ENCODE measurements around the gene COL9A3. TPM values are rescaled to one million over a fixed set of nuclear protein-coding genes. Genes with fewer than 3 reads are reported as not detected.
A peak's percentile ranks its signal among the peaks of the same experiment; 100 is the strongest.
"Not testable (repeated sequence)": the region's sequence is repeated elsewhere in the genome, so short reads cannot be mapped to it uniquely, and the experiment has no call there.

The COL9A3 gene
- total and polyA plus RNA-seq, 12 donors: 0.45 to 15.2 (median 2.3) TPM

DNA sequence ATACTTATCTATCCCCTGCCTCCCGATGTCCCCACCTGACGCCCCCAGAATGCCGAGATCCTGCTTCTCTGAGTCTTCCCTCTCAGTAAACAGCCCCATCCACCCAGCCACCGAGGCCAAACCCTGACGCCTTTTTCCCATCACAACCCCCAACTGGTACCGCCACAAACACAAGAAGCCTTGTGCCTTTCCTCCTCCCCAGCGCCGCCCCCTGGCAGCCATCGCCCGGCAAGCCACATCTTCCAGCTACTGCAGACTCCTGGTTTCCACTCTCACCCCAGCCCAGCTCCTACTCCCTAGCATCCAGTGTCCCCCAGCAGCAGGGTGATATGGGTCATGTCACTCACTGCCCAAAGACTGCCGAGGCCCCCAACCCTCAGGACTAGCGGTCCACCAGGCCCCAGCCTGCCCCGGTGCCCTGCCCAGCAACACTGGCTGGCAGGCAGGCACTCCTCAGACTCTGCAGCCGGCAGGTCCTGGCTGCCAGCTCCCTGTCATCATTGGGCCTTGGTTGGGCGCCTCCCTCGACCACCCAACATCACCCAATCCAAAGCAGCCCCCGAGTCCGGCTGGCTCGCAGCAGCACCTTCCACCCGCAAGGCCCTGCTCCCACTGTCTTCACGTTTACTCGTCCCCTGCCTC lies 33.6 kb downstream of the COL9A3 start:
- Histone ChIP-seq H3K27me3 (no peaks in the 10 kb centered on the region), H3K4me3 (no peak overlapping the region), H3K4me1 (no peaks in the 10 kb centered on the region), H3K36me3 (peaks cover 0 to 57% (median 6%) of the 10 kb centered on the region in 9 donors), H3K27ac (no peak overlapping the region), H3K9me3 (no peaks in the 10 kb centered on the region)
- TF ChIP-seq, protein P1, sequence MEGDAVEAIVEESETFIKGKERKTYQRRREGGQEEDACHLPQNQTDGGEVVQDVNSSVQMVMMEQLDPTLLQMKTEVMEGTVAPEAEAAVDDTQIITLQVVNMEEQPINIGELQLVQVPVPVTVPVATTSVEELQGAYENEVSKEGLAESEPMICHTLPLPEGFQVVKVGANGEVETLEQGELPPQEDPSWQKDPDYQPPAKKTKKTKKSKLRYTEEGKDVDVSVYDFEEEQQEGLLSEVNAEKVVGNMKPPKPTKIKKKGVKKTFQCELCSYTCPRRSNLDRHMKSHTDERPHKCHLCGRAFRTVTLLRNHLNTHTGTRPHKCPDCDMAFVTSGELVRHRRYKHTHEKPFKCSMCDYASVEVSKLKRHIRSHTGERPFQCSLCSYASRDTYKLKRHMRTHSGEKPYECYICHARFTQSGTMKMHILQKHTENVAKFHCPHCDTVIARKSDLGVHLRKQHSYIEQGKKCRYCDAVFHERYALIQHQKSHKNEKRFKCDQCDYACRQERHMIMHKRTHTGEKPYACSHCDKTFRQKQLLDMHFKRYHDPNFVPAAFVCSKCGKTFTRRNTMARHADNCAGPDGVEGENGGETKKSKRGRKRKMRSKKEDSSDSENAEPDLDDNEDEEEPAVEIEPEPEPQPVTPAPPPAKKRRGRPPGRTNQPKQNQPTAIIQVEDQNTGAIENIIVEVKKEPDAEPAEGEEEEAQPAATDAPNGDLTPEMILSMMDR (IDR thresholded peaks at IDR 0.05): no peak
- WGBS, 2 donors: 90 to 93% methylated on average over 22 of the region's 22 CpGs
- no peak for DNase-seq
- intact Hi-C loops (cut with DNase I): no loop called here
- ATAC-seq: no peak

DNA sequence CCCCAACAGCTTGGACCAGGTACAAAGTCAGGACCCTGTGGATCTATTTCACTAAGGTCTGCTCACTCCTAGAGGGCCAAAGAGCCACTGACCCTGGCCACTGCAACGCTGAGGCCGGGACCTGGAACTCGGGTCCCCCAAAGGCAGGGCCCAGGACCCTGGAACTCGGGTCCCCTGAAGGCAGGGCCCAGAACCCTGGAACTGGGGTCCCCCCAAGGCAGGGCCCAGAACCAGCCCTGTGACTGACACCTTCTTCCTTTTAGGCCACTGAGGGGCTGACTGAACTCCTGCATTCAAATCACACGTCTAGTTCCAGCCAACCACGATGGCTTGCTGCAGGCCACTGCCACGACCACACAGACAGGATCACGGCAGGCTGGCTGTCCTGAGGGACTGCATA lies 35.3 kb downstream of the COL9A3 start:
- Histone ChIP-seq H3K4me3 (no peak overlapping the region), H3K27ac (no peak overlapping the region), H3K4me1 (no peaks in the 10 kb centered on the region), H3K36me3 (peaks cover 0 to 66% (median 9%) of the 10 kb centered on the region in 9 donors), H3K9me3 (no peaks in the 10 kb centered on the region), H3K27me3 (no peaks in the 10 kb centered on the region)
- WGBS, 2 donors: 94 to 97% methylated on average over 8 of the region's 8 CpGs
- peak in 1 of 8 donors; percentile 48 for ATAC-seq
- TF ChIP-seq, protein P1 (IDR thresholded peaks at IDR 0.05): no peak
- no peak for DNase-seq
- intact Hi-C loops (cut with DNase I): no loop called here

DNA sequence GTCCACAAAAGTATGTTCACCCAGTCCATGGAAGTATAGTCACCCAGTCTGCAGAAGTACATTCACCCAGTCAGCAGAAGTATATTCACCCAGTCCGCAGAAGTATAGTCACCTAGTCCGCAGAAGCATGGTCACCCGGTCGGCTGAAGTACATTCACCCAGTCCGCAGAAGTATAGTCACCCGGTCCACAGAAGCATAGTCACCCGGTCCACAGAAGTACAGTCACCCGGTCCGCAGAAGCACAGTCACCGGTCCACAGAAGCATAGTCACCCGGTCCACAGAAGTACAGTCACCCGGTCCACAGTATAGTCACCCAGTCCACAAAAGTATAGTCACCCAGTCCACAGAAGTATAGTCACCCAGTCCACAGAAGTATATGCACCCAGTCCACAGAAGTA lies 36.0 kb downstream of the COL9A3 start:
- DNase-seq: no peak
- no peak for ATAC-seq
- Histone ChIP-seq H3K4me1 (no peaks in the 10 kb centered on the region), H3K36me3 (peaks cover 0 to 72% (median 13%) of the 10 kb centered on the region in 9 donors), H3K9me3 (no peaks in the 10 kb centered on the region), H3K27ac (no peak overlapping the region), H3K27me3 (no peaks in the 10 kb centered on the region), H3K4me3 (no peak overlapping the region)
- TF ChIP-seq, protein P1 (IDR thresholded peaks at IDR 0.05): no peak
- WGBS, 2 donors: 95 to 98% methylated on average over 12 of the region's 12 CpGs
- intact Hi-C loops (cut with DNase I): no loop called here

DNA sequence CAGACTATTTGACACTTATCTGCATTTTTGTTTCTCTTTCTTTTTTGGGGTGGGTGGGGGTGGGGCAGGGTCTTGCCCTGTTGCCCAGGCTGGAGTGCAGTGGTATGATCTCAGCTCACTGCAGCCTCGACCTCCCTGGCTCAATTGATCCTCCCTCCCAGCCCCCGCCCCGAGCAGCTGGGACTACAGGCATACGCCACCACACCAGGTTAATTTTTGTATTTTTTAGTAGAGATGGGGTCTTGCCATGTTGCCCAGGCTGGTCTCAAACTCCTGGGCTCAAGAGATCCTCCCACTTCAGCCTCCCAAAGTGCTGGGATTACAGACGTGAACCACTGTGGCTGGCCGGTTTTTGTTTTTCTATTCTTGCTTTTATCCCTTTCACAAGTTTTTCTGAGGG lies 36.5 kb downstream of the COL9A3 start:
- H3K27ac ChIP-seq; DNase-seq; ATAC-seq; H3K4me3 ChIP-seq; H3K9me3 ChIP-seq; H3K27me3 ChIP-seq; H3K4me1 ChIP-seq; intact Hi-C loops (cut with DNase I): not testable (repeated sequence)
- peaks cover 0 to 76% (median 13%) of the 10 kb centered on the region in 9 donors for H3K36me3 ChIP-seq
- WGBS, 2 donors: 91 to 93% methylated on average over 6 of the region's 6 CpGs

DNA sequence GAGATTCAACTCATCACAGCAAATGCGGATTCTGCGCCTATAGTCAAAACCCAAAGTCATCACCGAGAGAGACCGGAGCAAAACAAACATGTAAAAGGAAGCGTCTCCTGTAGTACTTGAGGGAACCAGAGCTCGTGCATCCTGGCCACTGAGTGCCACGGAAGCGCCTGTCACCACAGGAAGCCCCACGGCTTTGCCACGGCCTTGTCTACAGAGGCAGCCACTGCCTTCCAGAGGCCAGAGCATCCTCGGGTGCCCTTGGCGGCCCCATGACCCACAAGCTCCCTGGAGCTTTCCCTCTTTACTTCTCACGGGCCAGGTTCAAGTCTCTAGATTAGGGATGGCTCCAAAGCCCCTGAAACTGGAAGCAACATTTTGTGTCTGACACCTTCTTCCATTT lies 37.3 kb downstream of the COL9A3 start:
- H3K36me3 ChIP-seq: peaks cover 0 to 74% (median 13%) of the 10 kb centered on the region in 9 donors

More for the DNA sequence above, 37.3 kb downstream of the COL9A3 start:
- TF ChIP-seq, protein P1 (IDR thresholded peaks at IDR 0.05): no peak
- WGBS, 2 donors: 95 to 98% methylated on average over 13 of the region's 13 CpGs
- ATAC-seq: no peak
- no peak for DNase-seq
- intact Hi-C loops (cut with DNase I): no loop called here
- Histone ChIP-seq H3K4me1 (peaks cover 0 to 2% (median 0%) of the 10 kb centered on the region in 9 donors), H3K9me3 (no peaks in the 10 kb centered on the region), H3K27me3 (no peaks in the 10 kb centered on the region), H3K27ac (no peak overlapping the region), H3K4me3 (no peak overlapping the region)

Data from heart right ventricle (tissue), 16 donors.